Activated CD8-positive, alpha-beta memory T cell treated with anti-CD3 and anti-CD28 coated beads for 1 hour (primary cell): ENCODE measurements around the gene ATPAF1.
A peak's percentile ranks its signal among the peaks of the same experiment; 100 is the strongest.
"Not testable (repeated sequence)": the region's sequence is repeated elsewhere in the genome, so short reads cannot be mapped to it uniquely, and the experiment has no call there.

ENCODE experiments used
- DNase-seq, 2 donors: peaks; one replicate each; pipeline ENCODE4 v3.0.0-alpha.2; 2020; ENCODE audit warnings: low read depth in 1 of 2; ENCODE audit errors: extremely low read depth in 1 of 2

The ATPAF1 gene, protein sequence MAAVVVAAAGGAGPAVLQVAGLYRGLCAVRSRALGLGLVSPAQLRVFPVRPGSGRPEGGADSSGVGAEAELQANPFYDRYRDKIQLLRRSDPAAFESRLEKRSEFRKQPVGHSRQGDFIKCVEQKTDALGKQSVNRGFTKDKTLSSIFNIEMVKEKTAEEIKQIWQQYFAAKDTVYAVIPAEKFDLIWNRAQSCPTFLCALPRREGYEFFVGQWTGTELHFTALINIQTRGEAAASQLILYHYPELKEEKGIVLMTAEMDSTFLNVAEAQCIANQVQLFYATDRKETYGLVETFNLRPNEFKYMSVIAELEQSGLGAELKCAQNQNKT

DNA sequence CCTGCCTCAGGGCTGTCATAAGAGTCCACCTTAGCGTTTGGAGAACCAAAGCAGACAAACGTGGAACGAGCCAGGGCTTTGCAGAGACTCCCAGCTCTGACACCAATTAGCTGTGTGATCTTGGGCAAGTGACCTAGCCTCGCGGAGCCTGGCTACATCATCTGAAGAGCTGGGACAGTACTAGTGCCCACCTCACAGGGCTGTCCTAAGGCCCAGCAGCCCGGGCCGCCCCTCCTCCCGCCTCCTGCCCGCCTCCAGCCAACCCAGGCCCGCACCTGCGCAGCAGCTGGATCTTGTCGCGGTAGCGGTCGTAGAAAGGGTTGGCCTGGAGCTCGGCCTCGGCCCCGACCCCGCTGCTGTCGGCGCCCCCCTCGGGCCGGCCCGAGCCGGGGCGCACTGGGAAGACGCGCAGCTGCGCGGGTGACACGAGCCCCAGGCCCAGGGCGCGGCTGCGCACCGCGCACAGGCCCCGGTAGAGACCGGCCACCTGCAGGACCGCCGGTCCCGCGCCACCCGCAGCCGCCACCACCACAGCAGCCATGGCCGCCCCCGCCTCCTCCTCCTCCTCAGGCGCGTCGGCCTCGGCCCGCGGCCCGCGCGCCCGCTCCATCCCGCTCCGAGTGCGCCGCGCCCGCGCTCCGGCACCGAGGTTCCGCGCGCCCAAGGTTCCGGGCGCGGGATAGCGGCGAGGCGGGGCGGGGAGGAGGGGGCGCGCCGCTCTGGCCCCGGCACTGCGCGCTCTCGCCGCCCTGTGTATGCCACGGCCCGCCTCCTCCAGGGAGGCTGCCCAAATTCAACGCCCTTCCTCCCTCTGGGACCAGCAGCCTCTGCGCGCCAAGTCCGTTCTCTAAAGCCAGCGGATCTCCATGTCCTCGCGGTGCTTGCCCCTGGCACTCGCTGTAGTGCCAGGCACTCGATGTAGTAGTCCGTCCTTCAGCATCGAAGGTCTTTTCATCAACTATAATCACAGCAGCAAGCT lies at the start of gene ATPAF1:
Gene ATPAF1 (minus strand): TSS at position 583 of the 979 bp plus-strand sequence. CDS start 42 bp downstream, at position 541.
- peak; percentile 4 to 30 for DNase-seq

DNA sequence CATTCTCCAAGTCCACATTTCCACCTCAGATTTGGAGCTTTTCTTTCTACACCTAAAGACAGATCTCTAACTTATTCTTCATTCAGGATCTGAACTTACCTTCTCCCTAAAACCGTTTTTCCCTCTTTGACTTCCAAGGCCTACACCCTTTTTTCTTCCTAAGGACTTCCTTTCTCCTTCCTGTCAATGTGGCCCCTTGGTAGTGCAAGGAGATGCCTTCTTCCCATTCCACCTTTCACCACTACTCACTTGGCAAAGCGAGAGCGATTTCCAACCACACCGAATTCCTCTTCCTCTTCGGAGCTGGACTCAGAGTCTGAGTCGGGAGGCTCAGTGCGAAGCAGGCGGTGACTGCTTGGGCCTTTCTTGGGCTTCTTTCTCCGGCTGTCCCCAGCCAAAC lies 49.5 kb upstream of the ATPAF1 start:
- no peak for DNase-seq

DNA sequence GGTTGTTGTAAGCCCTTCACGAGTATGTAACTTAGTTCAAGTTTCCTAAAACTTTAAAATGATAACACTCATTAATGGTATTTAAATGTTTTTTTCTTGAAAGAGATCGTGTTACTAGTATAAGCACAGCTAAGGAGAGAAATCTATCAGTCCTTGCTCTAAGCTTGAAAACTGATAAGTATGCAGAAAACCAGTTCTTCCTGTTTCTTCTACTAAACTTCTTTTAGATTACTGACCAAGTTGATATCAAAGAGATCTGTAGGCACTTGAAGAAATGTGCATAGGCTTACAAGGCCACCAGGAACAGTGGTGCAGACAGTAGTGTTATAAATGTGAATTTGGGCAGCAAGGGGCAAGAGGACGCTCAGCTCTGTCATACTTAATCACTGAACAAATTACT lies 46.8 kb upstream of the ATPAF1 start:
- DNase-seq, result no peak

DNA sequence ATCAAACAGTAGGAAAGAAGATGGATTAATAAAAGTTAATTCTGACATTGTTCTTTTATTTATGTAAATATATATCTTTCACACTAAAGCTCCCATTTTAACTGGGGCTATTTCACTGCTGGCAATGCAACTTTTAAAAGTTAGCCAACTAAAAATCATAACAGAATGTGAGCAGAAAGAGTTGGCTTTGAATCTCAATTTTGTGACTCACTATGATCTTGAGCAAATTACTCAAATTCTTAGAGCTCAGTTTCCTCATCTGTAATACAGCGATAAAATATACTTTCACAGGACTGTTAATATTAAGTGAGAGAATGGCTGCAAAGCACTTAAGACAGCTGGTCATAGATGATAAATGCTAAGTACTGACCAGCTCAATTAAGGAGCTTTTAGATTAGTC lies 40.0 kb upstream of the ATPAF1 start:
- DNase-seq, result no peak

DNA sequence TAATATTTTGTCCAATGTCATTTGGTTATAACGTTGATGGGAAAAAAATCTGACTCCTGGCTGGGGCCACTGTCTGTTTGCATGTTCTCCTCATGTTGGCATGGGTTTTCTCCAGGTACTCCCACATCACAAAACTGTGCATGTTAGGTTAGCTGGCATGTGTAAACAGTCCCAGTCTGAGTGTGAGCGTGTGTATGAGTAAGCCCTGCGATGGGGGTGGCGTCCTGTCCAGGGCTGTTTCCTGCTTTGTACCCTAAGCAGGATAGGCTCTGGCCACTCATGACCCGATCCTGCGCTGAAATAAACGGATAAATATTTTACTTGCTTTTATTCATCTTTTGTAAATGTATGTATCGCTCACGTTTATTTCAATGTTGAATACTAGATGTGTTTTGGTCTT lies 37.2 kb upstream of the ATPAF1 start:
- no peak for DNase-seq

DNA sequence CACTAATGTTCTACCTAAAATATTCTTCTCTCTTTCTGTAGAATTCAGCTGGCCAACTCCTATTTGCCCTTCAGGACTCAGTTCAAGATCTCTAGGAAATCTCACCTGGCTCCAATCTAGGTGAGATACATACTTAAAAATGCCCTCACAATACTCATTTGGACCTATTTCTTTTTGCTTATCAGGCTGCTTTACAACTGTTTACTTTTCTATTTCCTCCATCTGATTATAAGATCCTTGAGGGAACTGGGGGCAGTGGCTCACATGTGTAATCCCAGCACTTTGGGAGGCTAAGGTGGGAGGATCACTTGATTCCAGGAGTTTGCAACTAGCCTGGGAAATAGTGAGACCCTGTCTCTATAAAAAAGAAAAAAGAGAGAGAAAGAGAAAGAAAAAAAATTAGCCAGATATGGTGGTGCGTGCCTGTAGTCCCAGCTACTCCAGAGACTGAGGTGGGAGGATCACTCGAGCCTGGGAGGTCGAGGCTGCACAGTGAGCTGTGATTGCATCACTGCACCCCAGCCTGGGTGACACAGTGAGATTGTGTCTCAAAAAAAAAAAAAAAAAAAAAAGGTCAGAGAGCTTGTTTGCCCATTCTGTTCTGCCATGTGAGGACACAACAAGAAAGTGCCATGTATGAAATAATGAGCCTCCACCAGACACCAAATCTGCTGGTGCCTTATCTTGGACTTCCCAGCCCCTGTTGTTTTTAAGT lies 35.9 kb upstream of the ATPAF1 start:
- DNase-seq, result no peak

DNA sequence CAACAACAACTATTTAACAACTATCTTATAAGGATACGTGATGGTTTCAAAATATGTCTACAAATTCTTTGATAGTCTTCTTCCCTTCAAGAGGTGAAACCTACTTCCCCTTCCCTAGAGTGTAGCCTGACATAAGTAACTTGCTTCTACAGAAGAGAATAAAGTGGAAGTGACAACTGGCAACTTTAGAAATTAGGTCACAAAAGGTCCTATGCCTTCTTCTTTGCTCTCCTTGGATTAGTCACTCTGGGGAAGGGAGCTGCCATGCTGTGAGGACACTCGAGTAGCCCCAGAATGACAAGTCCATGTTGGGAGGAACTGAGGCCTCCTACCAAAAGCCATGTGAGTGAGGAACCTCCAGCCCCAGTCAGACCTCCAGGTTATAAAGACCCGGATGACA lies 31.5 kb upstream of the ATPAF1 start:
- DNase-seq, result no peak

DNA sequence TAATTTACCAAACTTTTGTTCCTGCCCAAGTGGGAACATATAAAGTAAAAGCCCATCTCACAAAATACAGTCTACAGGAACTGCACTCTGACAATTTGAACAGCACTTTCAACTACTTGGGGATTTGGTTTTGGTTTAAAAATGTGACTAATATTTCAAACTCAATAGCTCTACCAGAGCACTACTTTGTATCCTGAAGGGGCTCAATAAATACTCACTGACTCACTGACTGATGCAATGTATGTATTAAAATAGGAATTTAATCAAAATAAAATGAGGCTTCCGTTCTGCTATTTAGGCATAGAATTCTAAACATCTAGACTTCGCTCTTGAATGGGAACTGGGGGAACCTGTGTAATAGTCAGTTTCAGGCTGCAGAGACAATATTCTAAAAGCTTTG lies 28.9 kb upstream of the ATPAF1 start:
- no peak for DNase-seq

DNA sequence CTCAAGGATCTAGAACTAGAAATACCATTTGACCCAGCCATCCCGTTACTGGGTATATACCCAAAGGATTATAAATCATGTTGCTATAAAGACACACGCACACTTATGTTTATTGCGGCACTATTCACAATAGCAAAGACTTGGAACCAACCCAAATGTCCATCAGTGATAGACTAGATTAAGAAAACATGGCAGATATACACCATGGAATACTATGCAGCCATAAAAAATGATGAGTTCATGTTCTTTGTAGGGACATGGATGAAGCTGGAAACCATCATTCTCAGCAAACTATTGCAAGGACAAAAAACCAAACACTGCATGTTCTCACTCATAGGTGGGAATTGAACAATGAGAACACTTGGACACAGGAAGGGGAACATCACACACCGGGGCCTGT lies 26.5 kb upstream of the ATPAF1 start:
- not testable (repeated sequence) for DNase-seq

DNA sequence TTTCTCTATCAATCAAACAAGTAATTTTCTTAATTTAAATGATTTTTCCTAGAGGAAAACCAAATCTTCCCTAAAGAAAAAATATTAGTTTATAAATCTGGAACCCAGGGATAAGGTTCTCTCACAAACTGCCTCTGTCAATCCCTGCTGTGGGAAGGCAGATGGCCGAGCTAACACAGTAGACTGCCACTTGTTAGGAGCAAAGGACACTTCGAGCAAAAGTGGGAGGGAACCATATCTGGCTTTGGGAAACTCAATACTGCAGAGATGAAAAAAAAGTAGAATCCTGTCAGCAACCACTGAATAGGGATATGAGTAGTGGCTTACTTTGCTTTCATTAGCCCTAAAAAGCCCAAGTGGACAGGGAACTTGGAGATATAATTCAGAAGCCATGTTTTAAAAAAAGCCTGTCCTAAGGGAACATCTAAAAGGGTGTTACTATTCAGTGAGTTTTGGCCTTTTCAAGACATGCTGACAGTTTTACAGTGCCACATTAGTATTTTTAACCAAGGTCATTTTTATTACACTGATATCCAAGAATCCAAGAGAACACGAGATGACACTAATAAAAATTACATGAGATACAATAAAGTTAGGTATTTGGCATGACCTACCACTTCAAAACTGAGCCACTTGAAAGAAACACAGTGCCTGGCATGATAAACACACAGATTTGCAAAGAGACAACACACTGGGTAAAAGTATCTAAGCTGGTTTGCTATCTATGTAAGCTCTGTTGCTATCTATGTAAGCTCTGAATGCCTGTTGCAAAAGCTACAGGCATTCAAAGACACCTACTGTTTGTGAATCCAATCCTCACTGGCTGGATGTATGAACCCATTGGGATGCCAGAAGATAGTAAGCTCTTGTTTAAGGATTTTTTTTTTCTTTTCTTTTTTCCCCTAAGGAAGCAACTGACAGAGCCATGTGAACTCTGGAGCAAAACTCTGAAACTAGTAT lies 24.9 kb upstream of the ATPAF1 start:
- DNase-seq, result no peak

DNA sequence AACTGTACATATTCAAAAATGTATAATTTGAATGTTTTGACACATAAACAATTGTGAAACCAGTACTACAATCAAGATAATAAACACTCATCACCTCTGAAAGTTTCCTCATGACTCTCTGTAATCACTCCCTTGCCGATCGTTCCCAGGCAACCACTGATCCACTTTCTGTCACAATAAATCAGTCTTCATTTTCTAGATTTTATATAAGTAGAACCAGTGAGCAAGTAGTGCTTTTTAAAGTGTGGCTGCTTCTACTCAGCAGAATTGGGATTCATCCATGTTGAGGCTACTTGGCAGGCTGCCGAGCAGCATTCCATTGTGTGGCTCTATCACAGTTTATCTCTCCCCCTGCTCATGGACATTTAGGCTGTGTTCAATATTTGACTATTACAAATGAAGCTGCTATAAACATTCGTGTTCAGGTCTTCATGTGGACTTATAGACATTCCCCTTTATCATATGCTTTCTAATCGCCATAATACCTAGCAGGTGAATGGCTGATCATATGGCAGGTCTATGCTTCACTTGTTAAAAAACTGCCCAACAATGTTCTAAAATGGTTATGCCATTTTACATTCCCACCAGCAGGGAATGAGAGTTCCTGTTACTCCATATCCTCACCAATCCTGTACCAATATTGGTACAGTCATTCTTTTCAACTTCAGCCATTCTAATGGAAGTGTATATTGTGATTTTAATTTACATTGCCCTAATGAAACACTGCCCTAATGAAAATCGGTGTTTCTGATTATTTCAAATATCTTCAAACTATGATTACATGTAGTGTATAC lies 24.0 kb upstream of the ATPAF1 start:
- DNase-seq, result no peak

DNA sequence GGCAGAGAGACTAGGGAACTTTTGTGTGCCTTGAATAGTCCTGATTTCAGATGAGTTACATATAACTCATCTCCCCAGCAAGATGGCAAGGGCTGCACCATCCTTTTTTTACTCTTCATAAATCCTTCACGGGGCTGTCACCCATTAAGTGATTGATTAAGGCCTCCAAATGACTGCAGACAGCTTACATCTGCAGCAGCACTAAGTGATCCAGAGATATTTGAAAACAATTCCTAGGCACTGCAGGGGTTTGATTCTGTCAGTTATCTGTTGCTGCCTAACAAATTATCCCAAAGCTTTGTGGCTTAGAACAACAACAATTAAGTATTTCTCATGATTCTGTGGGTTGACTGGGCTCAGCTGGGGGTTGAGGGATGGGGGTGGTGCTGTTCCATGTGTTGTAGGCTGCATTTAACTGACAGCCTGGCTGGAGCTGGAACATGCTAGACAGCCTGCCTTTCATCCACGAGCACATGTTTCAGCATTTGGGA lies 22.8 kb upstream of the ATPAF1 start:
- DNase-seq, result no peak

DNA sequence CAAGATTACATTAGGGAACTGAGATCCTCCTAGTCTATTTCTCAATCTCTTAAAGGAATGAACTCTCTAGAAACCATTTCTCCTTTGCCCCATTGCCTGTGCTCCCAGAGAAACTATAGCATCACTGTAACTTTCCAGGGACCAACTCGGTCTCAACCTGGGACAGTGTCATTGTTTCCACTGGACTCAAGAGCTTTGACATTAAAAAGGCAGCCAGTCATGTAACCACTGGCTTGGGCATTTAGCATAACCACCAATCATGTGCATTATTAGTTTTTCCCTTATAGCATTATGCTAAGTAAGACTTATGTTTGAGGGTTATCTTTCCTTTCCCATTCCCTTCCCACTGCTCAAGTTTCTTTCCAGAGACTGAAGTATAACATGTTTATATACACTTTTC lies 21.7 kb upstream of the ATPAF1 start:
- DNase-seq, result no peak

DNA sequence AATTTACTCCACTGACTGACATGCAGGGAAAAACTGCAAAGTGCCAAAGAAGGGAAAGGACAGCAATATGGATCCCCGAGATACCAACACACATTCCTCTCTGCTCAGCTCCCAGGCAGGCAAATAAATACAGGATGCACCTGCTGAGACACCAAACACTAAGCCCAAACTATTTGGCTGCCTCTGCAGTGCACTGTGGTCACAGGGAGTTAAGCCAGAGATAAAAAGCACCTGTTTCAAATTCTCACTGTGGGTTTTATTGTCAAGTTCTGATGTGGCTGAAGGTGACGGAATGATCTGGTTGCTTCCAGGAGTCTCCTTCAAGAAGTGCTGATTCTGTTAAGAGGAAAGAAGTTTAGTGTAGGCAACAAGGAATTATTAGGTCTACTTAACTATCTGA lies 21.2 kb upstream of the ATPAF1 start:
- DNase-seq, result no peak

DNA sequence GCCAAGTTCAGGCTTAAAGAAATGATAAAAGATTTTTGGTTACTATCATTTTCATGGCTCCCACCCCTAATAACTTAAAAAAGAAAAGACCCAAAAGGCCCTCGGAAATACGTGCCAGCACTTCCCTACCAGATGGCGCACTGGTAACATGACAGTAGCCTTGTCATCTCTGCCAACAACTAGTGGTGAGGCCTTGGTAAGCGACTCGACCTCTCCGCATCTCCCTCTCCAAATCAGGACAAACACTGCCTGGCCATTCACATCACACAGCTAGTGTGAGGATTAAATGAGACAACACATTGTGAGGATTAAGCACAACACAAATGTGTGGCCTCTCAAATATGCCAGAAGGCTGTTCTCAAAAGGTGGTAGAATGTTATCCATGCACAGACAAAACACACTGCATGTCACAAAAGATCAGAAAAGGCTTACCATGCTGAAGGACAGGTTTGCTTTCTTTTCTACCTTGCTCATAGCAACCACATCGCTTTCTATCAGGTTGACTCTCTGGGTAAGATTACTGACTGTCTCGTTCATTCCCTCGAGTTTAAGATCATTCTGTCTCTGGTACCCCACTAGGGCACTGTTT lies 19.9 kb upstream of the ATPAF1 start:
- DNase-seq, result no peak

DNA sequence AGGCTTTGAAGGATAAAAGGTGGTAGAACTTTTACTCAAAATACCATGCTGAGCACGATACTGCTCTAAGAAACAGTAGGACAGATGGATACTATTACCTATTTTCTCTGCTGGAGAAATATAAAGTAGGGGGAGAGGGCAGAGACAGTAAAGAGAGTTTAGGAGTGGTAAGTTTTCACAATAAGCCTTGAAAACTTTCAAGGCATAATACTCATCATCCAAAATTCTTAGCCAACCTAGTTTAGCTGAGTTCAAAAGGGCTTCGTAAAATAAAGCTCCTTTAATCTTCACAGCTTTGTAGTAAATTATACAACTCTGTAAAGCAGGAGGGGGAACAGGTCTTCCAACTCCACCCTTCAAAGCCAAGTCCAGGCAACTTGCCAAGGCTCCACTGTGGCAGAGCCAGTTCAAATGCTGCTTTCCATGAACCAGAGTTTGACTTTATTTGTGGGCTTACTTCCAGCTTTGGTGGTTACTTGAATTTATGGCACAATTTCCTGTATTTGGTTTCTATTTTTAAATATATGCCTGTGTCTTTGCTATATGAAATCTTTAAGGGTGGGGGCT lies 19.0 kb upstream of the ATPAF1 start:
- no peak for DNase-seq

DNA sequence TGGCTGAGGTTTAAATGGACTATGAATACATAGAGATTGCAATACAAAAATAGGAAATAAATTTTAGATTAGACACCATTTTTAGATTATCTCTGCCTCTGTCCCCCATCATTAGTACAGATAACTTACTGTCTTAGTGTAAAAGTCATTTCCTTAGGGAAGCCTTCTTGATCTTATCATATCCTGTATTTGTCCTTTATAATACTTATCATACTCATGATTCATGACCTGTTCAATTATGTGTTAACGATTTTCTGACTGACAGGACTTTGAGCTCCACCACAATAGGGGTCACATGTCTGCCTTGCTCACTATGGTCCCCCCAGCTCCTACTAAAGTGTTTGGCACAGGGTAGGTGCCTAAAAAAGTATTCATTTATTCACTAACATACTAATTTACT lies 18.1 kb upstream of the ATPAF1 start:
- no peak for DNase-seq

DNA sequence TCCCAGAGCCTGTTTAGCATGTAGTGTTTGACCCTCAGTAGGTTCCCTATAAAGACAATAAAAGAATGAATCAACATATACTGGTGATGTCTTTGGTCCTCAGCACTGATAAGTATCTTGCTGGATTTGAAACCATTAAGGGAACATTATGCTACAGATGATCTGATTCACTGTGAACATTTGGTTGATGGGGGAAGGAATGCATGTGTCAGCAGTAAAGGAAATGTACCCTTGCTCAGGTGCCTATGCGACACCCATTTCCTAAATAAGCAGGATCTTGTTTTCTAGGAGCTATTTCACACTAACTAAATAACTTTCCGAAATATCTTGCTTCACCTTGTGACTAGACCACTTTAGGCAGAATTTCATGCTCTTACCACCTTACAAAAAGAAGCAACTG lies 16.5 kb upstream of the ATPAF1 start:
- no peak for DNase-seq

DNA sequence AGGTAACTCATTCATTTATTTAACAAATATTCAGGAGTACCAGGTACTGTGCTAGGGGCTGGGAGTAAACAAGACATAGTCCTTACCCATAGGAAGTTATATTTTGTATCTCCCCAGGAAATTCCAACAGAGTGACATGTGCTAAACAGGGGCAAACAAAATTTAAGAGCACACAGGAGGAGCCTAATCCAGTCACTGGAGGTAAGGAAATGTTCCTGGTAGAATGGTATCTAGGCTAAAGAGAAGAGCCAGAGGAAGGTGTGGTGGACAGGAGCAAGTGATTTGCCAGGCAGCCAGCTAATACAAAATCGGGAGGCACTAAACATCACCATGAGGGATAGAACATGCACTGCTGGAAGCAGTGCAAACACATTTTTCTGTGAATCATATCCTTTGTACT lies 13.9 kb upstream of the ATPAF1 start:
- DNase-seq, result no peak
